Neutrophil (primary cell): ENCODE measurements around the gene OR5H6.

Source experiments
- H3K27ac ChIP-seq: fragments of 200-600 bp; sonication (generic); 2 replicates; pipeline ENCODE4 v1.5.1; 2016; ENCODE audit warnings: mild to moderate bottlenecking, moderate library complexity
- H3K27me3 ChIP-seq: fragments of 200-600 bp; sonication (generic); 2 replicates; pipeline ENCODE4 v1.6.0; 2016; ENCODE audit warnings: mild to moderate bottlenecking
- H3K36me3 ChIP-seq: fragments of 200-600 bp; sonication (generic); 2 replicates; pipeline ENCODE4 v1.5.1; 2017
- H3K4me1 ChIP-seq, 2 experiments: fragments of 200-600 bp in 1 of 2; sonication (generic) in 1 of 2; 1 replicate in 1 of 2; 2 replicates in 1 of 2; pipeline versions ENCODE4 v1.5.1 to v1.6.1; 2013 to 2016; ENCODE audit warnings: low read depth in 1 of 2, low read length in 1 of 2, mild to moderate bottlenecking in 1 of 2, moderate library complexity in 1 of 2; ENCODE audit not compliant: control insufficient read depth in 1 of 2, insufficient read depth in 1 of 2
- H3K4me3 ChIP-seq, 2 experiments: fragments of 200-600 bp in 1 of 2; sonication (generic) in 1 of 2; 1 replicate in 1 of 2; 2 replicates in 1 of 2; pipeline ENCODE4 v1.5.1; 2013 to 2016; ENCODE audit warnings: low read depth in 1 of 2, low read length in 1 of 2, mild to moderate bottlenecking in 1 of 2, moderate library complexity in 1 of 2
- H3K9me3 ChIP-seq: fragments of 200-600 bp; sonication (generic); 2 replicates; pipeline ENCODE4 v1.5.1; 2016
- TF ChIP-seq, protein P1 (sequence below): fragments of 200-600 bp; sonication (generic); IDR thresholded peaks from 2 replicates; pipeline ENCODE4 v1.5.1; 2016; ENCODE audit warnings: antibody characterized with exemption

OR5H6 gene

DNA sequence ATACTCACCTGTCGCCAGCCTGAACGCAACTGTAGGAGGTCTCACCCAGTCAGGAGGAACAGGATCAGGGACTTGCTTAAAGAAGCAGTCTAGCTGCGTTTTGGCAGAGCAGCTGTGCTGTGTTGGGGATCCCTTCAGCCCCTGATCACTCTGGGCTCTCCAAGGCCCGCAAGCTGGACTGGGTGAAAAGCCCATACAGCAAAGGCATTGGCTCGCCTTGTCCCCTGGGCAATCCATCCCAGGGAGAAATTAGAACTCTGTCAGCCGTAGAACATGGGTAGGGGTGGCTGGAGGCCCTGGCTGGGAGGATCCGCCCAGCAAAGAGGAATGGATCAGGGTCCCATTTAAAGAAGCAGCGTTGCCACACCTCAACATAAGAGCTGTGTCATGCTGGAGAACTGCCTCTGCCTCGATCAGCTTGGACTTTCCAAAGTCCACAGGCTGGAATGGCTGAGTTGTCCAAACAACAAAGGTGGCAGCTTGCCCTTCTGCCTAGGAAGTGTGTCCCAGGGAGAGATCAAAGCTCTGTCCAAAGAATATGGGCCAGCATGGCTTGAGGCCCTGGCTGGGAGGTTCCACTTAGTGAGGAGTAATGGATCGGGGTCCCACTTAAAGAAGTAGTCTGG is 27.4 kb downstream of the OR5H6 start:
- Histone ChIP-seq H3K4me3 (no peak overlapping the region), H3K27ac (no peak overlapping the region), H3K27me3 (no peaks in the 10 kb centered on the region)

More for the DNA sequence above, 27.4 kb downstream of the OR5H6 start:
- TF ChIP-seq, protein P1, sequence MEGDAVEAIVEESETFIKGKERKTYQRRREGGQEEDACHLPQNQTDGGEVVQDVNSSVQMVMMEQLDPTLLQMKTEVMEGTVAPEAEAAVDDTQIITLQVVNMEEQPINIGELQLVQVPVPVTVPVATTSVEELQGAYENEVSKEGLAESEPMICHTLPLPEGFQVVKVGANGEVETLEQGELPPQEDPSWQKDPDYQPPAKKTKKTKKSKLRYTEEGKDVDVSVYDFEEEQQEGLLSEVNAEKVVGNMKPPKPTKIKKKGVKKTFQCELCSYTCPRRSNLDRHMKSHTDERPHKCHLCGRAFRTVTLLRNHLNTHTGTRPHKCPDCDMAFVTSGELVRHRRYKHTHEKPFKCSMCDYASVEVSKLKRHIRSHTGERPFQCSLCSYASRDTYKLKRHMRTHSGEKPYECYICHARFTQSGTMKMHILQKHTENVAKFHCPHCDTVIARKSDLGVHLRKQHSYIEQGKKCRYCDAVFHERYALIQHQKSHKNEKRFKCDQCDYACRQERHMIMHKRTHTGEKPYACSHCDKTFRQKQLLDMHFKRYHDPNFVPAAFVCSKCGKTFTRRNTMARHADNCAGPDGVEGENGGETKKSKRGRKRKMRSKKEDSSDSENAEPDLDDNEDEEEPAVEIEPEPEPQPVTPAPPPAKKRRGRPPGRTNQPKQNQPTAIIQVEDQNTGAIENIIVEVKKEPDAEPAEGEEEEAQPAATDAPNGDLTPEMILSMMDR = no peak
- Histone ChIP-seq H3K4me1 (no peaks in the 10 kb centered on the region), H3K36me3 (no peaks in the 10 kb centered on the region), H3K9me3 (peaks cover 3% of the 10 kb centered on the region)
